Lung (tissue), 12 donors: ENCODE measurements around the gene TMEM132C. TPM values are rescaled to one million over a fixed set of nuclear protein-coding genes. Genes with fewer than 3 reads are reported as not detected.

Source experiments
- ATAC-seq: fragments of 200-7000 bp; cut with Tn5 transposase; one replicate; pipeline ENCODE4 v1.9.1; 2020; ENCODE audit warnings: moderate number of reproducible peaks; ENCODE audit not compliant: insufficient read depth, low FRiP score
- DNase-seq, 3 donors: peaks; one replicate each; pipeline ENCODE4 v3.0.0-alpha.2; 2013 to 2017
- H3K27ac ChIP-seq, 2 donors: one replicate each; pipeline ENCODE4 v1.5.1; 2013; ENCODE audit warnings: mild to moderate bottlenecking in 2 of 2, moderate library complexity in 2 of 2, control low read depth in 1 of 2, inconsistent platforms in 1 of 2, low read depth in 1 of 2, low read length in 1 of 2
- H3K27me3 ChIP-seq, 3 donors: one replicate each; pipeline ENCODE4 v1.5.1; 2013; ENCODE audit warnings: low read length in 2 of 3; ENCODE audit not compliant: control insufficient read depth in 3 of 3, insufficient read depth in 3 of 3
- H3K36me3 ChIP-seq, 4 donors: one replicate each; pipeline ENCODE4 v1.5.1; 2013; ENCODE audit warnings: low read length in 4 of 4, mild to moderate bottlenecking in 1 of 4, moderate library complexity in 1 of 4; ENCODE audit not compliant: control insufficient read depth in 4 of 4, insufficient read depth in 4 of 4
- H3K4me1 ChIP-seq, 5 donors: one replicate each; pipeline ENCODE4 v1.5.1; 2013; ENCODE audit warnings: low read length in 5 of 5, mild to moderate bottlenecking in 2 of 5, moderate library complexity in 1 of 5; ENCODE audit not compliant: control insufficient read depth in 5 of 5, insufficient read depth in 5 of 5
- H3K4me3 ChIP-seq: one replicate; pipeline ENCODE4 v1.5.1; 2013; ENCODE audit warnings: mild to moderate bottlenecking, control low read depth, moderate library complexity
- H3K9ac ChIP-seq, 2 donors: one replicate each; pipeline ENCODE4 v1.5.1; 2013; ENCODE audit warnings: low read length in 2 of 2, control low read depth in 1 of 2; ENCODE audit not compliant: insufficient read depth in 1 of 2
- H3K9me3 ChIP-seq, 4 donors: one replicate each; pipeline ENCODE4 v1.5.1; 2013; ENCODE audit warnings: low read length in 3 of 4, mild to moderate bottlenecking in 1 of 4, moderate library complexity in 1 of 4; ENCODE audit not compliant: control insufficient read depth in 4 of 4, insufficient read depth in 3 of 4
- CTCF ChIP-seq: IDR thresholded peaks from 2 replicates; pipeline ENCODE4 v1.5.1; 2012; ENCODE audit warnings: mild to moderate bottlenecking; ENCODE audit errors: control extremely low read depth, extremely low read depth
- WGBS, 2 donors: extraction: QIAGEN DNeasy Blood & Tissue Kit; methylation state at CpG; one replicate each; pipeline ENCODE4 v1.1.7; 2013; 5-methylcytosine and 5-hydroxymethylcytosine counted together
- polyA plus RNA-seq, 2 donors: library from polyadenylated mRNA; stranded (reverse); fragments of 200-250 nt; gene quantifications; one replicate each; pipeline ENCODE4 v1.2.1, GENCODE V29; 2013
- total RNA-seq, 2 donors: library from RNA; depleted of rRNA in 1 of 2; stranded (reverse); fragments of >200 nt in 1 of 2; gene quantifications; one replicate each; pipeline ENCODE4 v1.2.1, GENCODE V29; 2014 to 2021
- donor health status: control.
- donor health status: control.
- donor health status: Bipolar disorder and iron deficiency.
- donor health status: healthy.
- donor health status: DM: yes; HTN: yes; CAD: no.

TMEM132C gene
- total and polyA plus RNA-seq, 4 donors, result 0.35 to 16.5 (median 0.77) TPM

- Histone ChIP-seq H3K27ac (no peak overlapping the region), H3K4me1 (no peaks in the 10 kb centered on the region), H3K27me3 (no peaks in the 10 kb centered on the region), H3K9ac (no peak overlapping the region), H3K9me3 (peaks cover 0 to 2% (median under 1%) of the 10 kb centered on the region in 4 donors), H3K4me3 (no peak overlapping the region), H3K36me3 (peaks cover 0 to 26% (median 11%) of the 10 kb centered on the region in 4 donors)
- 65 to 79% methylated on average over 4 of the region's 4 CpGs for WGBS, 2 donors
- no peak for TF ChIP-seq CTCF
- ATAC-seq (no peak), DNase-seq (no peak)
Measured at GRCh38 chr12:128672893-128673292, 405.9 kb downstream of the TMEM132C start.

GRCh38 chr12:128675576-128675975, 408.6 kb downstream of the TMEM132C start:
- no peak for TF ChIP-seq CTCF
- no peak for DNase-seq
- Histone ChIP-seq H3K27ac (no peak overlapping the region), H3K36me3 (peaks cover 0 to 16% (median 3%) of the 10 kb centered on the region in 4 donors), H3K9me3 (peaks cover 0 to 4% (median under 1%) of the 10 kb centered on the region in 4 donors), H3K9ac (no peak overlapping the region), H3K4me3 (no peak overlapping the region), H3K4me1 (no peaks in the 10 kb centered on the region), H3K27me3 (no peaks in the 10 kb centered on the region)
- no peak for ATAC-seq

GRCh38 chr12:128680555-128680954, 413.6 kb downstream of the TMEM132C start:
- H3K27me3 ChIP-seq, result no peaks in the 10 kb centered on the region
- peaks cover 0 to 4% (median 0%) of the 10 kb centered on the region in 4 donors for H3K36me3 ChIP-seq
- H3K4me1 ChIP-seq, result peaks cover 0 to 8% (median 0%) of the 10 kb centered on the region in 5 donors
- H3K9ac ChIP-seq, result no peak overlapping the region
- no peak for DNase-seq
- H3K27ac ChIP-seq, result no peak overlapping the region
- no peak for ATAC-seq
- peaks cover 0 to 4% (median 1%) of the 10 kb centered on the region in 4 donors for H3K9me3 ChIP-seq
- WGBS, 2 donors, result 71 to 82% methylated on average over 2 of the region's 2 CpGs
- TF ChIP-seq CTCF, result no peak
- H3K4me3 ChIP-seq, result no peak overlapping the region

GRCh38 chr12:128682548-128683275, 415.7 kb downstream of the TMEM132C start:
- WGBS, 2 donors, result 84 to 92% methylated on average over 20 of the region's 20 CpGs
- TF ChIP-seq CTCF, result no peak

More at GRCh38 chr12:128682548-128683275, 415.7 kb downstream of the TMEM132C start:
- no peak overlapping the region for H3K27ac ChIP-seq
- H3K4me3 ChIP-seq, result no peak overlapping the region
- DNase-seq, result no peak
- ATAC-seq, result no peak
- peaks cover 0 to 7% (median 0%) of the 10 kb centered on the region in 4 donors for H3K36me3 ChIP-seq
- peaks cover 0 to 8% (median 0%) of the 10 kb centered on the region in 5 donors for H3K4me1 ChIP-seq
- peaks cover 0 to 6% (median 2%) of the 10 kb centered on the region in 4 donors for H3K9me3 ChIP-seq
- no peak overlapping the region for H3K9ac ChIP-seq
- H3K27me3 ChIP-seq, result no peaks in the 10 kb centered on the region
